Endothelial cell of umbilical vein (primary cell): ENCODE data around the gene THSD1. TPM values are rescaled to one million over a fixed set of nuclear protein-coding genes. Genes with fewer than 3 reads are reported as not detected.

Source experiments
- BruUV-seq: library from RNA; stranded (reverse); fragments of 400-500 nt; replicated peaks from 2 replicates; lab custom pipeline; 2021; lab: Mats Ljungman, UMichigan
- CTCF ChIA-PET: fragments of 300-600, 350-600 bp; sonication (Branson Sonifier 250); formaldehyde crosslinking; loops from one replicate; lab custom pipeline; 2021; ENCODE audit warnings: antibody characterized with exemption, inconsistent platforms; lab: Charles Lee
- POLR2A ChIA-PET: fragments of 300-600, 350-600 bp; sonication (Branson Sonifier 250); formaldehyde crosslinking; loops from one replicate; lab custom pipeline; 2021; ENCODE audit warnings: antibody characterized with exemption, inconsistent platforms; lab: Charles Lee
- DNase-seq: peaks from one replicate; pipeline ENCODE4 v3.0.0-alpha.2; 2011; ENCODE audit warnings: low read depth, low spot score
- FAIRE-seq: peaks from 2 replicates; lab custom pipeline; 2011; peaks lifted over from hg19 to GRCh38; lab: Jason Lieb, UNC
- H2AFZ ChIP-seq: 2 replicates; pipeline ENCODE4 v1.6.0; 2012; ENCODE audit warnings: low read depth, low read length, control low read depth, inconsistent platforms
- H3K27ac ChIP-seq: 2 replicates; pipeline ENCODE4 v1.5.1; 2011; ENCODE audit warnings: low read depth, mild to moderate bottlenecking, control low read depth, low read length, moderate library complexity; ENCODE audit not compliant: insufficient read depth
- H3K27me3 ChIP-seq, 2 experiments: 2 replicates each; pipeline versions ENCODE4 v1.6.0 to v1.6.1; 2011; ENCODE audit warnings: low read length in 2 of 2, mixed read lengths in 1 of 2; ENCODE audit not compliant: control insufficient read depth in 2 of 2, insufficient read depth in 2 of 2
- H3K36me3 ChIP-seq, 2 experiments: 2 replicates in 1 of 2; 3 replicates in 1 of 2; pipeline ENCODE4 v1.5.1; 2011; ENCODE audit warnings: low read length in 2 of 2, mild to moderate bottlenecking in 1 of 2, moderate library complexity in 1 of 2; ENCODE audit not compliant: control insufficient read depth in 2 of 2, insufficient read depth in 2 of 2; ENCODE audit errors: extremely low read depth in 1 of 2
- H3K4me1 ChIP-seq: 3 replicates; pipeline ENCODE4 v1.5.1; 2011; ENCODE audit warnings: mild to moderate bottlenecking, low read length; ENCODE audit not compliant: control insufficient read depth, insufficient read depth; ENCODE audit errors: extremely low read depth
- H3K4me2 ChIP-seq: 2 replicates; pipeline ENCODE4 v1.6.1; 2011; ENCODE audit warnings: low read length, control low read depth, mixed read lengths; ENCODE audit not compliant: insufficient read depth
- H3K4me3 ChIP-seq, 3 experiments: fragments of 200-600 bp in 1 of 3; sonication (generic), shearing (Covaris generic) in 1 of 3; replicated peaks in 1 of 3; 2 replicates each; pipeline ENCODE4 v1.5.1; 2011 to 2016; ENCODE audit warnings: control low read depth in 3 of 3, low read length in 3 of 3, mild to moderate bottlenecking in 2 of 3, inconsistent platforms in 1 of 3, low read depth in 1 of 3, moderate library complexity in 1 of 3; ENCODE audit not compliant: insufficient read depth in 1 of 3
- H3K79me2 ChIP-seq: 2 replicates; pipeline ENCODE4 v1.6.0; 2012; ENCODE audit warnings: low read length, inconsistent platforms; ENCODE audit not compliant: control insufficient read depth, insufficient read depth
- H3K9ac ChIP-seq: replicated peaks from 2 replicates; pipeline ENCODE3; 2011; ENCODE audit warnings: low read length, control low read depth; ENCODE audit not compliant: insufficient read depth; ENCODE audit errors: extremely low read depth
- H3K9me1 ChIP-seq: replicated peaks from 3 replicates; pipeline ENCODE4 v1.6.0; 2011; ENCODE audit warnings: mild to moderate bottlenecking, low read length; ENCODE audit not compliant: control insufficient read depth, insufficient read depth; ENCODE audit errors: extremely low read depth
- H3K9me3 ChIP-seq: replicated peaks from 2 replicates; pipeline ENCODE4 v1.5.1; 2012; ENCODE audit warnings: low read length, inconsistent platforms; ENCODE audit not compliant: control insufficient read depth, insufficient read depth
- H4K20me1 ChIP-seq: replicated peaks from 2 replicates; pipeline ENCODE3; 2011; ENCODE audit warnings: mild to moderate bottlenecking, low read length; ENCODE audit not compliant: control insufficient read depth, insufficient read depth; ENCODE audit errors: extremely low read depth
- CTCF ChIP-seq, 2 donors: IDR thresholded peaks; 1 replicate in 1 of 2; 2 replicates in 1 of 2; pipeline ENCODE4 v1.5.1; 2011; ENCODE audit warnings: low read length in 2 of 2, mild to moderate bottlenecking in 2 of 2, moderate library complexity in 2 of 2, control low read depth in 1 of 2, inconsistent platforms in 1 of 2, low read depth in 1 of 2; ENCODE audit not compliant: insufficient read depth in 1 of 2; ENCODE audit errors: extremely low read depth in 1 of 2
- EZH2 ChIP-seq: IDR thresholded peaks from 2 replicates; pipeline ENCODE4 v1.6.1; 2012; ENCODE audit warnings: borderline replicate concordance, low read depth, mild to moderate bottlenecking, moderate library complexity, low read length, inconsistent platforms; ENCODE audit not compliant: severe bottlenecking
- FOS ChIP-seq: IDR thresholded peaks from 2 replicates; pipeline ENCODE4 v1.6.1; 2011; ENCODE audit warnings: mild to moderate bottlenecking, low read length, moderate library complexity, borderline replicate concordance; ENCODE audit not compliant: insufficient read depth
- GATA2 ChIP-seq: IDR thresholded peaks from 2 replicates; pipeline ENCODE4 v1.7.0; 2011; ENCODE audit warnings: low read depth, mild to moderate bottlenecking, moderate library complexity, mixed read lengths, low read length; ENCODE audit not compliant: insufficient read length, insufficient read depth
- JUN ChIP-seq: IDR thresholded peaks from 2 replicates; pipeline ENCODE4 v1.6.1; 2011; ENCODE audit warnings: borderline replicate concordance, low read depth; ENCODE audit not compliant: insufficient read length, insufficient read depth
- MAX ChIP-seq: IDR thresholded peaks from 2 replicates; pipeline ENCODE4 v1.6.1; 2011; ENCODE audit not compliant: insufficient read depth, insufficient read length
- MYC ChIP-seq: IDR thresholded peaks from one replicate; pipeline ENCODE4 v1.6.1; 2011; ENCODE audit warnings: mild to moderate bottlenecking, low read depth, low read length
- POLR2A ChIP-seq: IDR thresholded peaks from 2 replicates; pipeline ENCODE4 v1.6.1; 2012; ENCODE audit warnings: low read depth, mild to moderate bottlenecking, control low read depth, low read length
- POLR2AphosphoS5 ChIP-seq: IDR thresholded peaks from 2 replicates; pipeline ENCODE4 v1.6.1; 2012; ENCODE audit warnings: low read depth, mild to moderate bottlenecking, control low read depth, low read length, moderate library complexity; ENCODE audit not compliant: insufficient read depth
- dilution Hi-C: fragments of 300-500 bp; cut with MboI; formaldehyde crosslinking; loops from one replicate; pipeline ENCODE4 v1.15.0; 2019; ENCODE audit warnings: low sequenced_read_pairs; ENCODE audit not compliant: extremely low pct_ligation_motif_present
- intact Hi-C: fragments of 100-400 bp; cut with micrococcal nuclease; formaldehyde crosslinking; loops from one replicate; pipeline ENCODE4 v1.10.0; 2022
- polyA plus RNA-seq, 4 experiments: library from polyadenylated mRNA; depleted of rRNA in 3 of 4; stranded (reverse) in 3 of 4; unstranded in 1 of 4; fragments of >200 nt; gene quantifications; 2 replicates each; pipeline versions ENCODE4 v1.2.1 to v1.2.3, GENCODE V29; 2011 to 2012; ENCODE audit warnings: missing spikeins in 1 of 4
- total RNA-seq: library from RNA; stranded (reverse); gene quantifications from 2 replicates; pipeline ENCODE4 v1.2.3, GENCODE V29; 2021

Gene THSD1
- total and polyA plus RNA-seq, 2 donors (not counting 3 experiments of a cell fraction or from before 2014, with no cell fraction given): 25.4 to 27.6 TPM

GRCh38 chr13:52356327-52356726 lies 49.6 kb downstream of the THSD1 start:
- ChIA-PET POLR2A (no interaction called here), CTCF (no interaction called here)
- Histone ChIP-seq H3K36me3 (no peaks in the 10 kb centered on the region), H3K9ac (no peak overlapping the region), H3K9me1 (no peaks in the 10 kb centered on the region), H4K20me1 (no peaks in the 10 kb centered on the region), H3K4me3 (no peak overlapping the region), H2AFZ (no peak overlapping the region), H3K27ac (no peak overlapping the region), H3K4me2 (no peak overlapping the region), H3K79me2 (no peaks in the 10 kb centered on the region), H3K27me3 (no peaks in the 10 kb centered on the region), H3K9me3 (no peaks in the 10 kb centered on the region), H3K4me1 (peaks cover 10% of the 10 kb centered on the region)
- no TSS peak for BruUV-seq
- dilution Hi-C loops: no loop called here
- DNase-seq (no peak), FAIRE-seq (no peak)
- TF ChIP-seq GATA2: no peak
- no peak for TF ChIP-seq CTCF (IDR thresholded peaks at IDR 0.05; ENCODE audit: extremely low read depth in 1 of 2, insufficient read depth in 1 of 2, low read depth in 1 of 2, low read length in 2 of 2)
- TF ChIP-seq FOS: no peak
- TF ChIP-seq EZH2: no peak
- no peak for TF ChIP-seq POLR2A
- TF ChIP-seq JUN: no peak
- TF ChIP-seq MYC: no peak
- no peak for TF ChIP-seq POLR2AphosphoS5
- no peak for TF ChIP-seq MAX
- intact Hi-C loops: no loop called here
